Limb (tissue), 2 donors: ENCODE results near the gene NEDD4L.
A peak's percentile ranks its signal among the peaks of the same experiment; 100 is the strongest.

Experiments used
- DNase-seq, 2 donors: peaks; one replicate each; pipeline ENCODE4 v3.0.0-alpha.2; 2016; ENCODE audit errors: extremely low spot score in 2 of 2

The NEDD4L gene

DNA sequence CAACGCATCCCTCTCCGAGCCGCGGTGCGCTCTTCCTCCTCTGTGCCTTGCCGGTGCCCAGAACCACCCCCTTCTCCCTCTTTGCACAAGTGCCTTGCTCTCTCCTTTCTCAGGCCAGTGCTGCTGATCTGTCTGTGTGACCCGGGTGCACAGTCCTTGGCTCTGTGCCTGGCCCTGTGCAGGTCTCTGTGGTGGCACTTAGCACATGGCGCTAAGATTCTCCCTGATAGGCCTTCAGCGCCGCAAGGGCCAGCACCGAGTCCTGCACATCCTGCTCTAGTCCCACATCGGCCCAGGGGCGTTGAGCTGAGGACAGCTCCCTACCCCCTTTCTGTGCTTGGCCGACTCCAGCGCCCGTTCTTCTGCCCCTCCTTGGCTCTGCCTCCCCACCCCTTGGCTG, 136.1 kb downstream of the NEDD4L start:
- no peak for DNase-seq

DNA sequence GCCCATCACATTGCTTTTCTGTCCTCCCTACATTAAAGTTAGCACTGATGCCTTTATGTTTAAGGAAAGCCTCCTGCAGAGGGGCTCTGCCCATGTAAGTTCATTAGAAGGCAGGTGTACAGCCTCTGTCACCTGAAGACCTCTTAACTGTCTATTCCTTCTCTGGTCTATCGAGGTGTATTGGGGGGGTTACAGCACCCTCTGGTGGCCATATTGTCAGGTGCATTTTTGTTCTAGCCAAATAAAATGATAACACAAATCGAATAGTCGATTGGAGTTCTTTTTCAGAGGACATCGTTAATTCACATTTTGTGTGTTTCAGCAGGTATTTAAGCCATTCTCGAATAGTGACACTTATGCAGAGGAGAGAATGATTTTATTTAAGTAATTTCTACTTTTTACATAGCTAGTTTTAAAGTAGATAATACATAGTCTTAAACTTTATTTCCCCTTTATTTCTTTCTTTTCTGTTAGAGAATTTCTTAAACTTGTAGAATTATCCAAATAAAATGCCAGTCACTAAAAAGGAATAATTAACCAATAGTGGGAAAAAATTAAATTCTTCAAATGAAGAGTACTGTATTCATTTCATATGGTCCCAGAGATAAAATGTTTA, 136.8 kb downstream of the NEDD4L start:
- peak in 1 of 2 donors; percentile 75 for DNase-seq

DNA sequence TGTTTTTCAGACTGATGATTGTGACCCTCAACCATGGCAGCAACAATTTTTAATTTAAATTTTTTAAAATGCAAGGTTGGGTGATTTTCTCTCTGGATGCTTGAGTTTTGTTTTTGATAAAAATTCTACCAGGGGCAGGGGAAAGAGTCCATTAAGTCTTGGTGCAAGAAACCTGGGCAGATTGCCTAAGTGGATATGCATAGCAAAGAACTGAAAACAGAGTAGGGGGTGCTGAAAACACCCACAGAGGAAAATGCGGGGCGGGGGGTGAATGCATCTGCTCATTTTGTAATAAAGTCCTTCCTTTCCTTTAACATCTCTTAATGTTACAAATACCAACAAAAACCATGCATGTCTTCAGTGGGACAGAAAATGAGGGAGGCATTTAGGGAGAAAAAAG, 138.0 kb downstream of the NEDD4L start:
- DNase-seq = no peak

DNA sequence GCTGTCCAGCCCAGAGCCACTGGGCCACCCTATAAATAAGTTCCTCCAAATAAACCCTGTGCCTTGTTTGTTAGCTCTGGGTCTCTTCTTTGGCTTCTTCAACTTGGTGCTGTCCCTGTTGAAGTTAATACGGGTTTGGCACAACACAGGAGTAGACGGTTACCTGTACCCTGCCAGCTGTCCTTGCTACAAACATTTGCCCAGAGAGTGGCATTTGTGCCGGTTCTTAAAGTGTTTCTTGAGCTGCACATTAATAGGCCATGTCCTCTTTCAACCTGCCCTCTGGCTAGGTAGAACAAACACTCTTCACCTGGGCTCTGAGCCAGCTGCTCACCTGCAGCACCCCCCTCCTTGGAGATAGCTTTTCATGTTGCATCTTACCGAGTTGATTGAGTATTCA, 139.2 kb downstream of the NEDD4L start:
- no peak for DNase-seq

DNA sequence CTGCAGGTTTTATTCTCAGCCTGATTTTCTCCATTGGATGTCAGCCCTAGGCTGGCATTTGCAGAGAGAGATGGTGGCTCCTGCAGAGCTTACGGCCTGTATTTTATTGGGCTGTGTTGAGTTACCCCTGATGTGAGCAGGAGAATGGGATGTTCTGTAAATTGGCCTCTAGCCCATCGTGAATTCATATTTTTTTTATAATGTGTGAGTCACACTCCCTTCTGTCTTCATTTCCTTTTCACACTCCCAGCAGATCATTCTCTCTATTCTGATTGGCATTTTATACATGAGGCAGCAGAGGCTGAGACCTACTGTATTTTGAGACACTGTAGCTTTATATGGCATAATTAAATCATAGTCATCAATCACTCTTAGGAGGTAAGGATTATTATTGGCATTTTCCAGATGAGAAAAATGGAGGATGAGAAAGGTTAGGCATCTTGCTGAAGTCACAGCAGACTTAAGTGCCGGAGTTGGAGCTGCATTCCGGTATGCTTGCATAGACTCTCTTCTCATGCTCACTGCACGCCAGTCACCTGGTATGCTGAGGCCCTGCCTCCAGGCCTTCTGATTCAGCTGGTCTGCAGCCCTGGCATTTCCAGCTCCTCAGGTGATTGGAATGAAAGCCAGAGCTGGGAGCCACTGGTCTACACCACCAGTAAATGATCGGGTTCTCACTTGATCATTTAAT, 142.4 kb downstream of the NEDD4L start:
- DNase-seq = no peak

DNA sequence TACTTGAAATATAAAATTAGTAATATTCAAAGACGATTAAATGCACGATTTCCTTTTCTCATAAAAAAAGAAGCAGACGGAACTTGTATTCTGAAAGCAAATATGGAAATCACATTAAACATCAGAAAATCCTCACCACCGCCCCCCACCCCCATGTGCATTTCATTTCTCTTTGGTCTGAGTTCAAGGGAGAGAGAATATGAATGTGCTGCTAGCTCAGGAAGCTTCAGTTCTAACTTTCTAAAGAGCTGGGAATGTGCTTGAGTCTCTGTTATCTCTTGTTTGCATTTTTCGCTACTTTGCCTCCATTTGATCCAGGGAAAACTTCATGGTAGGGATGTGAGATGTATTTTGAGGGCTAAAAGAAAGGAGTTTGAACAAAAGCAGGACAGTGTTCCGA, 143.6 kb downstream of the NEDD4L start:
- DNase-seq = no peak

DNA sequence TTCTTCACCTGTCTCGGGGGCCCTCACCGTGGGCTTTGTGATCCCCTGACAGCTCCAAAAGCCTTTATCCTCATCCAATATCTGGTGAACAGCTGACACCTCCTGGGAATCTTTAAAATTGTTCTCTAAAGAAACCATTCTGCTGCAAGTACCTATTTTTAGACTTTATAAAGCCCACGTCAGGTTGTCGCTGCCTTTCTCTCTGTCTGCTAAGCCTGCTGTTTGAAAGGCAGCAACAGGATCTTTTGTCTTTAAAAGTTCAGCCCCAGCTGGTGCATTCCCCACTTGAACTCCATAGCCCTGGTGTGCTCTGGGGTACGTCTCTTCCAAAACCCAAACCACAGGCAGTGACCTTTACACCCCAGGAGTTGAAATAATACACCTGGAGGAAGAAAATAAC, 145.0 kb downstream of the NEDD4L start:
- no peak for DNase-seq

DNA sequence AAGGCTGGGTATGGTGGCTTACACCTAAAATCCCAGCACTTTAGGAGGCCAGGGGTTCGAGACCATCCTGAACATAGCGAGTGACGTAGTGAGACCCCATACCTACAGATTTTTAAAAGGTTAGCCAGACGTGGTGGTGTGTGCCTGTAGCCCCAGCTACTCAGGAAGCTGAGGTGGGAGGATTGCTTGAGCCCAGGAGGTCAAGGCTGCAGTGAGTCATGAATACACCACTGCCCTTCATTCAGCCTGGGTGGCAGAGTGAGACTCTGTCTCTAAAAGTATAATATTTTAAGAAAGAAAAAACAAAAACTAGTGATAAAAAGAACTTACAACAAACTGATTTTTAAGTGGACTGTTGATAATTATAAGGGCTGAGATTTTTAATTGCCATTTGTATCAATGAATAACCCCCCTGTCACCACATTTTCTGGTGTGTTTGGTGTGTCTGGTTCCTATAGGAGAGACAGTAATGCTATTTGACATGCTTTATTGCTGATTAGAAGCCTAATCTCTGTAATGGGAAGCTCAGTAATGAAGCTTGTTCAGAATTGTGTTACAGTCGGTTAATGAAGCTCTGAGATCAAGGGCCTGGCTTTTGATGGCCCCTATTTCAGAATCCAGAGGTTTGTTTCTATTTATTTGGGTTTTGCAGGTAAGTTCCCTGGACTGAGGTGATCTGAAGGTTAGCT, 147.0 kb downstream of the NEDD4L start:
- DNase-seq = no peak

DNA sequence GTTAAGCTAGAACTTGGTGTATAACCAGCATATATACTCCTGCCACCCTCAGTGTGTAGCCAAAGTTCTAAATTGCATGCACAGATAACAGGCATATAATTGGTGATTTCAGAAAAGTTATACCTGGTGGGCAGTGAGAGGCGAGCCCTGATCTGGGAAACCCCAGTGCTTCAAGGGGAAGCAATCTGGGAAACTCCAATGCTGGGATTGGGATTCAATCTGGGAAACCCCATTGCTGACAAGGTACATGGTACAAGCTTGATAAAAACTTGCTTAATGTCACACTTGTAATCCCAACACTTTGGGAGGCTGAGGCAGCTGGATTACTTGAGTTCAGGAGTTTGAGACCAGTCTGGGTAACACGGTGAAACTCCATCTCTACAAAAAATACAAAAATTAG, 147.6 kb downstream of the NEDD4L start:
- no peak for DNase-seq

DNA sequence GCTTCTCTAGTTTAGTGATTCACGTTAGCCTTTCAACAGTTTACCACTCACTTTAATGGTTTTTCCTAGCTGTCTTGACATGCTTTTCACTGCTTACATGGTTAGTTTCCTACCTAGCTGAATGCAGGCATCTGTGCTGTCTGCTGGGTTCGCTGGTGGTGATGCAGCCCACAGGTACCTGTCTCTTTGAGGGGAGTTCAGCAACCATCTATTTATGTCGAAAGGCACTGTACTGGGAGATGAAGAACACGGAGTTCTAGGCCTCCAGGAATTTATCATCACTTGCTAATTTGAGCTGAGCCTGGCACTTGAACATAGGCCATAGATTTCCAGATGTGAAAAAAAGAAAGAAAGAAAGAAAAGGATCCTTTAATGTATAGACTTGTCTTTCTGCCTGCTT, 148.5 kb downstream of the NEDD4L start:
- DNase-seq = no peak

DNA sequence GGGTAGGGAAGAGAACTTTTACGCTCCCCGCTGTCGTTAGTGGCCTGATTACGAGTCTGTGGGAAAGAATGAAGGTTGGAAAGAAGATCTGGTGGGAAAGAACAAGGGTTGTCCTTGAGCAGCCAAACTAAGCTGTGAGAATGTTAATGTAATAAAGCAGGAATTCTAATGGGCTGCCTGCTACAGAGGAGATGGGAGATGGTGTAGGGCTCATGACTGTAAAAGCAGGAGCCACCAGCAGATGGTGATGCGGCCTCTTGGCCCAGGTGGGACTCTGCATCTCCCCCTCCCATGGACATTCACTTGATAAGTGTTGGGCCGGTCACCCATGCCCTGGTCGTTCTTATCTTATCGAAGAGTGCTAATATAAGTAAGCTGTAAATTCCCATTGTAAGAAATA, 150.0 kb downstream of the NEDD4L start:
- DNase-seq = no peak

DNA sequence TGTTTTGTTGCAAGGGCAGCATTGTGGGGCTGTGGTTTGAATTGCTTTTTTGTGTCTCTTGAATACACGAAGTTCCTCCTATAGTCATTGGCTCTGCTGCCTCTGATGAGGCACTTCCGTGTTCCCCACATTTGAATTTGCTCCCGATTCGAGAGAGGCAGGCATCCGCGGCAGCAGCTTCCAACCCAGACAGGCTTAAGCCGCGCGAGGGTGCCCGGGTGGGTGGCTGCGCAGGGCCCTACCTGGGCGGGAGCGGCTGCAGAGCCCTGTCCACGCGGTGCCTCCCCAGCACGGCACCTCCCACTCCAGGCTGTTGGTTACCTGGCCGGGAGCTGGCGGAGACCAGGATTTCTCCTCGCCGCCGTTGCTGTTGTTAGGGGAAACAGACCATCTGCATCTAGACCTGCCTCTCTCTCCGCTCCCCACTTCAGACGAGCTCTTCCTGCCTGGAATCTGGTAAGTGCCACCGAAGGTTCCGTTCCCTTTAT, 151.3 kb downstream of the NEDD4L start:
- peak in 1 of 2 donors; percentile 51 for DNase-seq

DNA sequence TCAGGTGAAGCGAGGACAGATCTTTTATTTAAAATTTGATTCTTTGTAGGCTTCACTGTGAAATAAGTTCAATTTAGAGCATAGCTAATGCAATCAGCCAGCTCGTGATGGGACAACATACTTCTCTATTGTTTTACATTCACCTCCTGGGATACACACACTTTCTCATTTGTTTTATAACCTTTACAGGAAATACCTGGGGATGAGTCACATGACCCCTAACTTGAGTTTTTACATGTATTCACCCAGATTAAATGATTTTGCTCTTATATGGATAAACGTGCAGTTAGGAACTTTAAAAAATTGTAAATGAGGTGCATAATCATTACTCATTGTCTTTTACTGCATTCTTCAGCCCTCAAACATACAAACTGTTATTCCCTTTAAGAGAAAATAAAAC, 152.1 kb downstream of the NEDD4L start:
- no peak for DNase-seq

DNA sequence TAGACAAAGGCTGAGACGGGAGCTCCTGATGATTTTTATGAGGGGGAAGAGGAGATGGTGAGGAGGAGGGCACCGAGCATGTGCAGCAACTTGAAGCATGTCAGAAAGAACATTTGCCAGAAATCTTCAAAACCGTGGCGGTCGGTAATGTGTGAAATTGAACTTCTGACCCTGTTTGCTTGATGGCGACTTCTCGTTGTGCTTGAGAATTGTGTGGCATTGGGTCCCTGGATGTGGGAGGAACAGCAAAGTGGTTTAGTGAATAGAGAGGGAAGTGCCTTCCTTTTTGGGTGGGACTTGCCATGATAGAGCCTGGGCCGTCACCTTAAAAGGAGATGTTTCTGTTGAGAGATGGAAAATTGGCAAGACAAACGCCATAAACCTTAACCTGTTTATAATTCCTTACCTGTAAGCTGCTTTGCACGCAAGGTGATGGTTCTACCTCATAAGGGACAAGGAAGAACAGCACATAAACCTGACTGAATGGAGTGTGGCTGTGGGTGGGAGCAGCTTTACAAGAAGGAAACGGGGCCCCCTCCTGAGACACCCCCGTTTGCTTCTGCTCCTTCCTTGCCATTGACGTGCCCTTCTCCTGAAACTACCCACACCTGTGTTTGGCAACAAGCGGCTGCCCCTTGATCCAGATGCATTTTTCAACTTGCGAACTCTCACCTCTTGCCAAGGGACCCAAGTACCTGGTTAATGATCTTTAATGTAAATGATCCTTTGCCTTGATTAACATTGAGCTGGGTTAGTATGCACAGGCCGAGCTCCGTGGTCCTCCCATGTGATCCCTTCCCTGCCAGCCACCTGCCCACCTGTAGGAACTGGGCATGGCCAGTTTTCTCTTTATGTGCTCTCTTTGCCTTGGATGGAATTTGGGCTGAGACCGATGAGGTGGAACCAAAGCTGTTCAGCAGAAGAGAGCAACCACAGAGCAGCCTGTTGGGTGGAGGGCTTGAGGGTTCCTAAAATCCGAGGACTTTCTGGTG, 153.2 kb downstream of the NEDD4L start:
- no peak for DNase-seq

DNA sequence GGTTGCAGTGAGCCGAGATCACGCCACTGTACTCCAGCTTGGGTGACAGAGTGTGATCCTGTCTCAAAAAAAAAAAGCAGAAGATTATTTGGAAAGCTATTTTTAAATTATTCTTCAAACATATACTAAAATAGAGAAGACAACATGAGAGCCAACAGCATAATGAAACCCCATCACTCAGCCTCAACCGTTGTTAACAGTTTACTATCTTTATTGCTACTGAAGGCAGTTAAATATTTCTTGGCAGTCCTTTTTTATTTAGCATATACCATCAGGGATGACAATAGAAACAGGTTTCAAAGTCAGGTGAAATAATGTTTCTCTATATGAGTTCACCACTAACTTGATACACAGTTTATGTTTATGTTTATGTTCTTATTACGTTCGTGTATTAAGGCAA, 157.2 kb downstream of the NEDD4L start:
- DNase-seq = no peak

DNA sequence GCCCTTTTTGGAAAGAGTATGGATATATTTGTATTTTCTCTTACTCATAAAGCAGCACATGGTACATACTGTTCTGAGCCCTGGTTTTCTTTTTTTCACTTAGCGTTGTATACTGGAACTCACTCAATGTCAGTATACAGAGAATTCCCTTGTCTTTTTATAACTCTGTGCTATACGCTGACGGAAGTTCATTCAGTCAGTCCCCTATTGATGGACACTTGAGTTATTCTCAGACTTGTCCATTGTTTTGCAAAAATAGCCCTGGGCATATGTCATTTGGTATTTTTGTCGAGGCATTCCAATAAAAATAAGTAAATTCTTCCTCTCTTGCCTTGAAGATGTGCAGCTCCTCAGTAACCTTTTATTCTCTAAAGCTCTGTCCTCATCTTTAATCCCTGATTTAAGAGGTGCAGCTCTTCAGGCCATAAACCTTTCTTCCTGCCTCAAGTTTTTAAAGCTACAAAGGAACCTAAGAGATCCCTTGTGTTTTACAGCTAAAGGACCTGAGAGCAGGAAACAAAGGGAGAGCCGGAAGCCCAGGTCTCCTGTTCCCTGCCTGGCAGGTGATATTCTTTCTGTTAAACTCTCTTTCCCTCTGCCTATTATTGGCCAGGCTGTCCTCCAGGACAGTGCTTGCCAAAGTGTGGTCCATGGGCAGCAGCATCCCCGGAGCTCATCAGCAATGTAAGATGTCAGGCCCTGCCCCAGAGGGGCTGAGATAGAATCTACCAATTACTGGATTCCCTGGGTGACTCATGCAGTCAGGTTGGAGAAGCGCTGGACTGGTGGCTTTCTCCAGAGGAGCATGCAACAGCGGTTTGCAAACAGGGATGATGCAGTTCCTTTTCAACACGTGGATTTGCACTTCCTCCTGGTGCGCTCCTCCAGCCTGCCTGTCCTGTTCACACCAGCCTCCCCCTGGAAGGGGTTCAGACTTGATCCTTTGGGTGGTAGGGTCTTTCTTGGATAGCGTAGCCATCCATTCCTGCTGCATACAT, 158.0 kb downstream of the NEDD4L start:
- no peak for DNase-seq

DNA sequence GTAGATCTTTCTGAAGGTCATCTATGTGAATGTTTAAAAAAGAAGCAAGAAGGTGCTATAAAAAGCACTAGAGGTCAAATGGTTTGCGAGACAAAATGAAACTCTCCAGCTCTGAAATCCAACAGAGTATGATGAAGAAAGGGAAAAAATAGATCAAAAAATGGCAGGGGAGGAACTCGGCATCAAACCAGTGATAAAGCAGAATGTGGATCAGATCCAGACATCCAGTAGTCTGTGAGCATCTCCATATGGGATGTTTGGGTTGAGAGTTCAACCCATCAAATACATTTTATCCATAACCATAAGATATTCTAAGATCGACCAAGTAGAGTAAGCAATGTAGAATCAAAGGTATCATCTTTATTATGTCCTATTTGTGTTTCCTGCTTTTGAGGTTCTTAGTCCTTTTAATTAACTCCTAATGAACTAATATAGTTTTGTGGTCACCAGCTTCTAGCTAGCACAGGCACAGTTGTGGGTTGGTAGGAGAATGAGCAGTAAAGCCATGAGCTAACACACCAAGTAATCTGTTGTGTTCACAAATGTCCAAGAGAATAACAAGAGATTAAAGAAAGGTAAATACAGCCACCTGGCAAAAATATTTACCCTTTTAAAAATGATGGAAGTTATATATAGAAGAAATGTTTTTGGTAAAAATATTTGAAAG, 160.9 kb downstream of the NEDD4L start:
- no peak for DNase-seq

DNA sequence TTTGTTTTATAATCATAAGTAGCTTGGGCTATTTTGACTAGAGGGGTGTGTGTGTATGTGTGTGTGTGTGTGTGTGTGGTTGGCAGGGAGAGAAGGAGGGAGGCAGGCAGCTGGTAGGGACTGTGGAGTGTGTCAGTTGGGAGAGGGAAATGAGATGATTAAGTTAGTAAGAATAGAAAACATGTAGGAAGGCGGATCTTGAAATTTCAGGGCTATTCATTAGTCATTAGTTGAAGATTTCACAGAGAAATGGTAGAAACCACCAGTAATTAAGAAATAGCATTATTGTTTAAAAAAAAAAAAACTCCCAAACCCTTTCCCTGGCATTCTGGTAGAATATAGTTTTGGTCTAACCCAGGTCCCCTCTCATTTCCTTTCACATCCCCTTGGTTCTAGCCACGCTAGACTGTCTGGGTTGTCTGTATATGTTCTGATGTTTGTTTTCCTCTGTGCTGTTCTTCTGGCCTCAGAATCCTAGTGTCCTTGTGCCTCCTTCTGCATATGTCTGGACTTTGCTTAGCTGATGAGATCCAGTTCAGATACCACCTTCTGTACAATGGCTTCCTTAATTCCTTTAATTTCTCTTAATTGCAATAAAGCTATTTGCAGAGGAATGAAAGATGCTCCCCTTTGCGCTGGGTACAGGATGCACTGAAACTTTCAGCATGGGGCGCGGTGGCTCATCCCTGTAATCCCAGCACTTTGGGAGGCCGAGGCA, 161.6 kb downstream of the NEDD4L start:
- DNase-seq = no peak

DNA sequence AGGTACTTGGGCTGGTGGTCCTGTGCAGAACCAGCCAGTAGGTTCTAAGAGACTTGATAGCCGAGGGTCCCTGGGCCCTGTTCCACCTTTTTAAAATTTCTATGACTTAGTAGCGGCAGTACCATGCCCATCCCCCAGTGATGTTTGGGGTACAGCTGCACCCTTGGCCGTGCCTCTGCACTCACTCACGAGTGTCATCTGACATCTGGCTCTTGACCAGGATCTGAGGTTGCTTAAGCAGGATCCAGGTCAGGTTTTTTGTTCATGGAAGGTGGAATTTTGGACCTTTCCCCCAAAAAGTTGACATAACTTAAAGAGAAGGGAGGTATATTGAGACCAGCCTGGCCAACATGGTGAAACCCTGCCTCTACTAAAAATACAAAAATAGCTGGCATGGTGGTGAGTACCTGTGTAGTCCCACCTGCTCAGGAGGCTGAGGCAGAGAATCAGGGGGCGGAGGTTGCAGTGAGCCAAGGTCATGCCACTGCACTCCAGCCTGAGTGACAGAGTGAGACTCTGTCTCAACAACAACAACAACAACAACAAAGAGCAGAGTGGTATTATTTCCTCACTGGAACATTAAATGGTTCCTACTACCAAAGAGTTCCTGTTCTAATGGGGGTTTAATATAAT, 163.6 kb downstream of the NEDD4L start:
- no peak for DNase-seq
